Right lobe of liver (tissue), 4 donors: Measurements from ENCODE around the gene NRCAM.

Experiments
- POLR2A ChIP-seq: fragments of 450-650 bp; IDR thresholded peaks from one replicate; pipeline ENCODE4 v1.6.1; 2017; ENCODE audit warnings: antibody characterized with exemption, mild to moderate bottlenecking
- TF ChIP-seq, protein P1 (sequence below), 4 donors: fragments of 200-600 bp in 3 of 4; fragments of 450-650 bp in 1 of 4; IDR thresholded peaks; one replicate each; pipeline versions ENCODE4 v1.5.1 to v1.8.0; 2016 to 2022; ENCODE audit warnings: antibody characterized with exemption in 4 of 4, mild to moderate bottlenecking in 2 of 4
- donor health status: DM: no; HTN: no; CAD: no.
- donor health status: DM: no; HTN: no; CAD: no.
- donor health status: DM: no; HTN: yes; CAD: no.

DNA sequence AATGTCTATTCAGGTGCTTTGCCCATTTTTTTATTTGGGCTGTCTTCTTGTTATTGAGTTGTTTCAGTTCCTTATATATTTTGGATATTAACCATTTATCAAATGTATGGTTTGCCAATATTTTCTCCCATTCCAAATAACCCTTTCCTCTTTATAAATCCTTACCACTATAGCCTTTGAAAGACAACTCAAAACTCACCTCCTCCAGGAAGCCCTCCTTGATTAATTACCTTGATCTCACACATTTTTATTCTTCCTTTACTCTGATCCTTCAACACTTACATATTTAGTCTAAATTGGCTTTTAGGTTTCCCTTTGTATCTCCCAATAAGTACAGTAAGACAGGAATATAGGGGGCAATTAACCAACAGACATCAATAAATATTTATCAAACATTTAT lies 42.9 kb downstream of the NRCAM start:
- no peak for TF ChIP-seq POLR2A
- TF ChIP-seq, protein P1, sequence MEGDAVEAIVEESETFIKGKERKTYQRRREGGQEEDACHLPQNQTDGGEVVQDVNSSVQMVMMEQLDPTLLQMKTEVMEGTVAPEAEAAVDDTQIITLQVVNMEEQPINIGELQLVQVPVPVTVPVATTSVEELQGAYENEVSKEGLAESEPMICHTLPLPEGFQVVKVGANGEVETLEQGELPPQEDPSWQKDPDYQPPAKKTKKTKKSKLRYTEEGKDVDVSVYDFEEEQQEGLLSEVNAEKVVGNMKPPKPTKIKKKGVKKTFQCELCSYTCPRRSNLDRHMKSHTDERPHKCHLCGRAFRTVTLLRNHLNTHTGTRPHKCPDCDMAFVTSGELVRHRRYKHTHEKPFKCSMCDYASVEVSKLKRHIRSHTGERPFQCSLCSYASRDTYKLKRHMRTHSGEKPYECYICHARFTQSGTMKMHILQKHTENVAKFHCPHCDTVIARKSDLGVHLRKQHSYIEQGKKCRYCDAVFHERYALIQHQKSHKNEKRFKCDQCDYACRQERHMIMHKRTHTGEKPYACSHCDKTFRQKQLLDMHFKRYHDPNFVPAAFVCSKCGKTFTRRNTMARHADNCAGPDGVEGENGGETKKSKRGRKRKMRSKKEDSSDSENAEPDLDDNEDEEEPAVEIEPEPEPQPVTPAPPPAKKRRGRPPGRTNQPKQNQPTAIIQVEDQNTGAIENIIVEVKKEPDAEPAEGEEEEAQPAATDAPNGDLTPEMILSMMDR (IDR thresholded peaks at IDR 0.05): no peak
